Activated T-cell treated with anti-CD3 and anti-CD28 coated beads, Interleukin-2, amount 50 U/mL, for 24 hours (primary cell): ENCODE measurements around the gene JAZF1.
"Not testable (repeated sequence)": the region's sequence is repeated elsewhere in the genome, so short reads cannot be mapped to it uniquely, and the experiment has no call there.

Experiments used
- DNase-seq: peaks from one replicate; pipeline ENCODE4 v3.0.0-alpha.2; 2020
- H3K27ac Mint-ChIP-seq: 2 replicates; pipeline ENCODE4 v1.8.0; 2020; ENCODE audit warnings: mild to moderate bottlenecking, mixed read lengths
- H3K27me3 Mint-ChIP-seq: 2 replicates; pipeline ENCODE4 v1.8.0; 2020; ENCODE audit warnings: mixed read lengths
- H3K36me3 Mint-ChIP-seq: 2 replicates; pipeline ENCODE4 v1.8.0; 2020; ENCODE audit warnings: low read depth, mixed read lengths
- H3K4me1 Mint-ChIP-seq: 2 replicates; pipeline ENCODE4 v1.8.0; 2020; ENCODE audit warnings: low read depth, mixed read lengths
- H3K4me3 Mint-ChIP-seq: 2 replicates; pipeline ENCODE4 v1.8.0; 2020; ENCODE audit warnings: mild to moderate bottlenecking, moderate library complexity, mixed read lengths
- H3K9me3 Mint-ChIP-seq: 2 replicates; pipeline ENCODE4 v1.8.0; 2020; ENCODE audit warnings: mixed read lengths

Gene JAZF1

GRCh38 chr7:27923642-27923980 lies 257.0 kb downstream of the JAZF1 start:
- Mint-ChIP-seq H3K4me3 (no peak overlapping the region), H3K9me3 (no peaks in the 10 kb centered on the region), H3K36me3 (no peaks in the 10 kb centered on the region), H3K27ac (no peak overlapping the region), H3K27me3 (no peaks in the 10 kb centered on the region), H3K4me1 (peaks cover 3% of the 10 kb centered on the region)
- DNase-seq, result no peak

- no peaks in the 10 kb centered on the region for H3K27me3 Mint-ChIP-seq
- no peak overlapping the region for H3K27ac Mint-ChIP-seq
- no peaks in the 10 kb centered on the region for H3K36me3 Mint-ChIP-seq
- H3K4me3 Mint-ChIP-seq, result no peak overlapping the region
- no peaks in the 10 kb centered on the region for H3K9me3 Mint-ChIP-seq
- H3K4me1 Mint-ChIP-seq, result peaks cover 3% of the 10 kb centered on the region
- DNase-seq, result no peak
Observed at GRCh38 chr7:27922907-27923641, 257.5 kb downstream of the JAZF1 start.

- H3K4me1 Mint-ChIP-seq, H3K27ac Mint-ChIP-seq, H3K9me3 Mint-ChIP-seq, DNase-seq, H3K36me3 Mint-ChIP-seq, H3K4me3 Mint-ChIP-seq, H3K27me3 Mint-ChIP-seq: not testable (repeated sequence)
Observed at GRCh38 chr7:27922389-27922788, 258.2 kb downstream of the JAZF1 start.

- H3K4me3 Mint-ChIP-seq, result no peak overlapping the region
- no peak for DNase-seq
- H3K27me3 Mint-ChIP-seq, result no peaks in the 10 kb centered on the region
- H3K4me1 Mint-ChIP-seq, result peaks cover 3% of the 10 kb centered on the region
- H3K9me3 Mint-ChIP-seq, result no peaks in the 10 kb centered on the region
- H3K36me3 Mint-ChIP-seq, result no peaks in the 10 kb centered on the region
- no peak overlapping the region for H3K27ac Mint-ChIP-seq
Observed at GRCh38 chr7:27921081-27921836, 259.3 kb downstream of the JAZF1 start.

- no peaks in the 10 kb centered on the region for H3K9me3 Mint-ChIP-seq
- H3K4me1 Mint-ChIP-seq, result peaks cover 3% of the 10 kb centered on the region
- no peak overlapping the region for H3K4me3 Mint-ChIP-seq
Observed at GRCh38 chr7:27920281-27920946, 260.2 kb downstream of the JAZF1 start.

GRCh38 chr7:27918503-27918902 lies 262.1 kb downstream of the JAZF1 start:
- Mint-ChIP-seq H3K9me3 (no peaks in the 10 kb centered on the region), H3K27me3 (no peaks in the 10 kb centered on the region), H3K27ac (no peak overlapping the region), H3K4me1 (peaks cover 3% of the 10 kb centered on the region), H3K36me3 (no peaks in the 10 kb centered on the region), H3K4me3 (no peak overlapping the region)
- no peak for DNase-seq

More at GRCh38 chr7:27920281-27920946, 260.2 kb downstream of the JAZF1 start:
- H3K27ac Mint-ChIP-seq, result no peak overlapping the region
- no peak for DNase-seq
- no peaks in the 10 kb centered on the region for H3K36me3 Mint-ChIP-seq
- no peaks in the 10 kb centered on the region for H3K27me3 Mint-ChIP-seq

- Mint-ChIP-seq H3K4me3 (no peak overlapping the region), H3K27me3 (no peaks in the 10 kb centered on the region), H3K4me1 (peaks cover 3% of the 10 kb centered on the region), H3K36me3 (no peaks in the 10 kb centered on the region), H3K27ac (no peak overlapping the region), H3K9me3 (no peaks in the 10 kb centered on the region)
- DNase-seq, result no peak
Observed at GRCh38 chr7:27917774-27918314, 262.8 kb downstream of the JAZF1 start.

- Mint-ChIP-seq H3K4me1 (peaks cover 3% of the 10 kb centered on the region), H3K4me3 (no peak overlapping the region), H3K27ac (no peak overlapping the region), H3K9me3 (no peaks in the 10 kb centered on the region), H3K27me3 (no peaks in the 10 kb centered on the region), H3K36me3 (no peaks in the 10 kb centered on the region)
- DNase-seq, result no peak
Observed at GRCh38 chr7:27917119-27917518, 263.5 kb downstream of the JAZF1 start.

GRCh38 chr7:27916372-27916771 lies 264.2 kb downstream of the JAZF1 start:
- H3K9me3 Mint-ChIP-seq, result no peaks in the 10 kb centered on the region
- H3K27me3 Mint-ChIP-seq, result no peaks in the 10 kb centered on the region
- peaks cover 3% of the 10 kb centered on the region for H3K4me1 Mint-ChIP-seq
- no peaks in the 10 kb centered on the region for H3K36me3 Mint-ChIP-seq
- H3K27ac Mint-ChIP-seq, result no peak overlapping the region
- no peak overlapping the region for H3K4me3 Mint-ChIP-seq
- no peak for DNase-seq

- DNase-seq, result no peak
- Mint-ChIP-seq H3K36me3 (no peaks in the 10 kb centered on the region), H3K4me3 (no peak overlapping the region), H3K27me3 (no peaks in the 10 kb centered on the region), H3K9me3 (no peaks in the 10 kb centered on the region), H3K4me1 (no peaks in the 10 kb centered on the region), H3K27ac (no peak overlapping the region)
Observed at GRCh38 chr7:27914409-27914808, 266.2 kb downstream of the JAZF1 start.

GRCh38 chr7:27912751-27913150 lies 267.8 kb downstream of the JAZF1 start:
- Mint-ChIP-seq H3K4me1 (no peaks in the 10 kb centered on the region), H3K27ac (no peak overlapping the region), H3K4me3 (no peak overlapping the region), H3K36me3 (no peaks in the 10 kb centered on the region), H3K27me3 (no peaks in the 10 kb centered on the region), H3K9me3 (no peaks in the 10 kb centered on the region)
- no peak for DNase-seq

- Mint-ChIP-seq H3K4me3 (no peak overlapping the region), H3K27me3 (no peaks in the 10 kb centered on the region), H3K4me1 (no peaks in the 10 kb centered on the region), H3K27ac (no peak overlapping the region), H3K36me3 (no peaks in the 10 kb centered on the region), H3K9me3 (no peaks in the 10 kb centered on the region)
- no peak for DNase-seq
Observed at GRCh38 chr7:27911920-27912319, 268.7 kb downstream of the JAZF1 start.

- Mint-ChIP-seq H3K4me3 (no peak overlapping the region), H3K27me3 (no peaks in the 10 kb centered on the region), H3K27ac (no peak overlapping the region), H3K4me1 (no peaks in the 10 kb centered on the region), H3K9me3 (no peaks in the 10 kb centered on the region), H3K36me3 (no peaks in the 10 kb centered on the region)
- DNase-seq, result no peak
Observed at GRCh38 chr7:27910326-27910725, 270.3 kb downstream of the JAZF1 start.

- Mint-ChIP-seq H3K27me3 (no peaks in the 10 kb centered on the region), H3K36me3 (no peaks in the 10 kb centered on the region), H3K4me3 (no peak overlapping the region), H3K4me1 (no peaks in the 10 kb centered on the region), H3K27ac (no peak overlapping the region), H3K9me3 (no peaks in the 10 kb centered on the region)
- DNase-seq, result no peak
Observed at GRCh38 chr7:27908534-27909165, 271.9 kb downstream of the JAZF1 start.
